ENCODE measurements around the gene FLNB. TPM values are rescaled to one million over a fixed set of nuclear protein-coding genes. Genes with fewer than 3 reads are reported as not detected.

The FLNB gene
- total and polyA plus RNA-seq, 2 of the 8 experiments (the other 6 are each of a cell fraction or from before 2014, with no cell fraction given): 72.3 to 118 TPM

DNA sequence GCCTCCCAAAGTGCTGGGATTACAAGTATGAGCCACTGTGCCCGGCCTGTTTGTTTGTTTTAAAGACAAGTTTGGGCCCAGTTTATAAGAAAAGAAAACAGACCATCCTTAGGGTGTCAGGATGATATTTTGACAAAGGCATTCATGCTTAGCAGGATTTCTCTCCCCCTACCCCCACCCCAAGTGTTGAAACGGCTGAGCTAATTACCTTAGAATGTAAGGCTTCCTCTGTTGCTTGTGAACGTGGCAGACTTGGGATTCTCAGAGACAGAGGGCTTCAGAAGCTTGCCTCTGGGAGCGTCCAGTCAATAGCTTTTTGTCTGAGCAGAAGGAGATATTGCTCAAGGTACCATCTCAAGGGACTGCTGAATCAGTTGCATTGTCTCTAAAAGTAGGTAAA, 24.0 kb downstream of the FLNB start:
- Histone ChIP-seq H2BK12ac (ENCODE audit: low read depth, low read length) (no peak overlapping the region), H4K5ac (ENCODE audit: insufficient read length, low read depth, low read length) (no peak overlapping the region), H2BK5ac (ENCODE audit: low read depth, low read length) (peak overlapping the region; percentile 60; the same call in 1 of the 2 replicates), H4K8ac (ENCODE audit: extremely low read depth, insufficient read depth, low read length) (no peak overlapping the region), H3K56ac (replicated peaks; ENCODE audit: insufficient read length, low read depth, low read length) (no peak overlapping the region), H3K4me3 (ENCODE audit: extremely low read depth in 1 of 4, insufficient read depth in 2 of 4, low read depth in 3 of 4, low read length in 4 of 4) (no peak overlapping the region), H2BK120ac (replicated peaks; ENCODE audit: low read depth, low read length) (no peak overlapping the region), H4K91ac (replicated peaks; ENCODE audit: insufficient read length, low read length) (no peak overlapping the region), H2AFZ (ENCODE audit: low read length) (no peak overlapping the region), H3K27ac (ENCODE audit: low read depth, low read length) (no peak overlapping the region), H3K9me3 (ENCODE audit: insufficient read depth in 2 of 2, low read depth in 1 of 2, low read length in 1 of 2) (no peaks in the 10 kb centered on the region), H3K4me1 (replicated peaks in 1 of 4; ENCODE audit: control insufficient read depth in 3 of 4, insufficient read depth in 4 of 4, low read length in 3 of 4) (peaks cover 20 to 38% (median 25%) of the 10 kb centered on the region in 4 experiments), H3K23ac (ENCODE audit: insufficient read length) (no peak overlapping the region), H3K23me2 (ENCODE audit: low read depth, low read length) (no peaks in the 10 kb centered on the region), H3K4ac (replicated peaks; ENCODE audit: insufficient read length, low read depth, low read length) (no peak overlapping the region), H3K36me3 (ENCODE audit: control insufficient read depth in 2 of 4, insufficient read depth in 4 of 4, low read length in 3 of 4) (no peaks in the 10 kb centered on the region), H3K18ac (ENCODE audit: extremely low read depth, low read length) (no peak overlapping the region), H3K4me2 (ENCODE audit: insufficient read depth in 1 of 2, low read depth in 2 of 2, low read length in 2 of 2) (no peak overlapping the region), H3K79me1 (ENCODE audit: low read depth, low read length) (peaks cover 9% of the 10 kb centered on the region), H3K9ac (replicated peaks in 1 of 4; ENCODE audit: extremely low read depth in 1 of 4, low read depth in 3 of 4, low read length in 3 of 4) (no peak overlapping the region), H3K79me2 (ENCODE audit: control insufficient read depth in 1 of 2, insufficient read depth in 2 of 2, low read length in 2 of 2) (peaks cover 0 to 90% of the 10 kb centered on the region in 2 experiments; a peak in 3 of 4 replicates), H2AK5ac (ENCODE audit: low read depth, low read length) (peak overlapping the region; percentile 45; the same call in 1 of the 2 replicates), H2BK15ac (ENCODE audit: low read length) (no peak overlapping the region; the same call in 1 of the 2 replicates), H2BK20ac (ENCODE audit: low read length) (no peak overlapping the region), H4K20me1 (replicated peaks in 1 of 2; ENCODE audit: control insufficient read depth in 1 of 2, insufficient read depth in 2 of 2, low read length in 2 of 2) (peaks cover 0 to 2% of the 10 kb centered on the region in 2 experiments), H3K14ac (ENCODE audit: insufficient read length) (no peak overlapping the region), H3K27me3 (replicated peaks in 1 of 4; ENCODE audit: control insufficient read depth in 3 of 4, extremely low read depth in 1 of 4, insufficient read depth in 3 of 4, low read length in 3 of 4) (no peaks in the 10 kb centered on the region)
- no peak for TF ChIP-seq SIRT6 (IDR thresholded peaks at IDR 0.05; ENCODE audit: low read length)
- no peak for TF ChIP-seq SIX5 (IDR thresholded peaks at IDR 0.05; ENCODE audit: low read depth, low read length)
- no peak for TF ChIP-seq SRF (IDR thresholded peaks at IDR 0.05; ENCODE audit: low read depth, low read length)
- TF ChIP-seq EP300 (IDR thresholded peaks at IDR 0.05; ENCODE audit: borderline replicate concordance in 1 of 2, low read depth in 2 of 2, low read length in 2 of 2): no peak
- no peak for TF ChIP-seq KDM5A (IDR thresholded peaks at IDR 0.05; ENCODE audit: low read length)
- TF ChIP-seq POLR2A (IDR thresholded peaks at IDR 0.05; ENCODE audit: control extremely low read depth in 1 of 2, low read depth in 2 of 2, low read length in 2 of 2): no peak
- TF ChIP-seq SP4 (IDR thresholded peaks at IDR 0.05; ENCODE audit: low read length): no peak
- no peak for TF ChIP-seq NANOG (IDR thresholded peaks at IDR 0.05; ENCODE audit: insufficient read depth, low read depth, low read length, poor library complexity, severe bottlenecking)
- ChIA-PET POLR2A (ENCODE audit: partially characterized antibody) (interaction anchor here (0.9 to 2.2 kb wide), 6 partner anchors 10 to 24 kb away, joined by 3 to 7 read pairs (median 4); partner anchors contain the start of gene FLNB), CTCF (ENCODE audit: partially characterized antibody) (interaction anchor here (0.8 to 2.0 kb wide), 9 partner anchors 9 to 69 kb away, joined by 3 to 7 read pairs (median 4); partner anchors contain the start of gene FLNB)
- FAIRE-seq (no peak), DNase-seq (ENCODE audit: low read depth in 1 of 2, low spot score in 2 of 2) (no peak)
- WGBS, 2 experiments (ENCODE audit: extremely low coverage in 1 of 2, insufficient coverage in 1 of 2, insufficient read length in 1 of 2, insufficient replicate concordance in 2 of 2, low coverage in 1 of 2, low lambda C conversion rate in 2 of 2, missing lambda C conversion rate in 1 of 2): 74% methylated on average over 4 of the region's 4 CpGs; no CpG with 5 or more reads in 1 of the 2 experiments
